ENCODE measurements around the gene SFTPD.

DNA sequence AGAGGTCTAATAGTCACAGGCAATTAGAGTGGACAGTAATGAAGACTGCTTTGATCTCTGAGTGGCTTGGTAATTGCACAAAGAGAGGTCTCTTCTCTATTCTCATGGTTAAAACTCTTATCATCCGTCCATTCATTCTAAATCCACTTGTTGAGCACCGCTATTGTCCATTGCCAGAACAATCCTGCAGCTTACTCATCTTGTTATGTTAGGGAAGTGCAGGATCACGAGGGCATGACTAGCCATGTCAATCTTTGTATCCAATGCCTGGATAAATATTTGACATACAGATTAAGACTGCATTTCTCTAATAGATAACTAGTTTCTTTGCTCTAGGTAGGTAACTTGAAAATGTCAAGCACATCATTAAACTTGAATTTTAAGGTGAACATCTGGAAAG lies 14.9 kb downstream of the SFTPD start:
- TF ChIP-seq CTCF (IDR thresholded peaks at IDR 0.05) (no peak), POLR2AphosphoS5 (IDR thresholded peaks at IDR 0.05) (no peak)
